Retinal pigment epithelial cell (primary cell): ENCODE data around the gene GJB5.

ENCODE experiments used
- DNase-seq: peaks from one replicate; pipeline ENCODE4 v3.0.0-alpha.2; 2010; ENCODE audit warnings: low read depth
- H3K4me3 ChIP-seq: 2 replicates; pipeline ENCODE4 v1.5.1; 2011; ENCODE audit warnings: mild to moderate bottlenecking, low read length, control low read depth, moderate library complexity
- CTCF ChIP-seq: conservative IDR thresholded peaks from 2 replicates; pipeline ENCODE4 v1.5.1; 2011; ENCODE audit warnings: low read depth, low read length, control low read depth, inconsistent platforms

The GJB5 gene

GRCh38 chr1:34746101-34746500 is 8.7 kb upstream of the GJB5 start:
- no peak for TF ChIP-seq CTCF
- no peak overlapping the region for H3K4me3 ChIP-seq
- DNase-seq = no peak

- H3K4me3 ChIP-seq = no peak overlapping the region
- TF ChIP-seq CTCF = no peak
- no peak for DNase-seq
Measured at GRCh38 chr1:34746785-34747637, 7.8 kb upstream of the GJB5 start.

- no peak for TF ChIP-seq CTCF
- H3K4me3 ChIP-seq = no peak overlapping the region
- no peak for DNase-seq
Measured at GRCh38 chr1:34747638-34747941, 7.3 kb upstream of the GJB5 start.

- no peak for TF ChIP-seq CTCF
Measured at GRCh38 chr1:34749992-34750391, 4.9 kb upstream of the GJB5 start.

GRCh38 chr1:34750610-34751009 is 4.2 kb upstream of the GJB5 start:
- H3K4me3 ChIP-seq = no peak overlapping the region
- TF ChIP-seq CTCF = no peak
- no peak for DNase-seq

More at GRCh38 chr1:34749992-34750391, 4.9 kb upstream of the GJB5 start:
- H3K4me3 ChIP-seq = no peak overlapping the region
- no peak for DNase-seq

GRCh38 chr1:34753163-34753562 is 1.7 kb upstream of the GJB5 start:
- H3K4me3 ChIP-seq = no peak overlapping the region
- no peak for DNase-seq
- TF ChIP-seq CTCF = no peak

GRCh38 chr1:34755961-34756360 is 1.1 kb downstream of the GJB5 start:
- no peak for DNase-seq
- no peak for TF ChIP-seq CTCF
- no peak overlapping the region for H3K4me3 ChIP-seq
